Activated T-helper 1 cell treated with anti-CD3 and anti-CD28 coated beads, Interleukin-12 subunit alpha, Interleukin-12 subunit beta, Interleukin-2, Interleukin-4 antibody, amounts not matched to agents 30 ng/mL and 10 ng/mL and 1 ng/mL, durations not matched to agents 14 hours and 24 hours and 36 hours (primary cell): Measurements from ENCODE around the gene RASGRF2. TPM values are rescaled to one million over a fixed set of nuclear protein-coding genes. Genes with fewer than 3 reads are reported as not detected.
"Not testable (repeated sequence)": the region's sequence is repeated elsewhere in the genome, so short reads cannot be mapped to it uniquely, and the experiment has no call there.

ENCODE experiments used
- DNase-seq: peaks from one replicate; pipeline ENCODE4 v3.0.0; 2021; ENCODE audit warnings: low spot score
- H3K27ac Mint-ChIP-seq: one replicate; pipeline ENCODE4 v1.8.0; 2021; ENCODE audit warnings: mild to moderate bottlenecking, mixed read lengths
- H3K27me3 Mint-ChIP-seq: one replicate; pipeline ENCODE4 v1.8.0; 2022; ENCODE audit warnings: mild to moderate bottlenecking, moderate library complexity, mixed read lengths; ENCODE audit not compliant: insufficient read depth
- H3K36me3 Mint-ChIP-seq: one replicate; pipeline ENCODE4 v1.8.0; 2021; ENCODE audit warnings: low read depth, mixed read lengths
- H3K4me1 Mint-ChIP-seq: one replicate; pipeline ENCODE4 v1.8.0; 2021; ENCODE audit warnings: low read depth, mixed read lengths
- H3K4me3 Mint-ChIP-seq: one replicate; pipeline ENCODE4 v1.8.0; 2021; ENCODE audit warnings: mild to moderate bottlenecking, moderate library complexity, mixed read lengths
- H3K9me3 Mint-ChIP-seq: one replicate; pipeline ENCODE4 v1.8.0; 2021; ENCODE audit warnings: mixed read lengths
- intact Hi-C: fragments of 100-400 bp; cut with micrococcal nuclease; formaldehyde crosslinking; loops from one replicate; pipeline ENCODE4 v1.15.1; 2024
- total RNA-seq: library from RNA; stranded (reverse); gene quantifications from 2 replicates; pipeline ENCODE4 v1.2.3, GENCODE V29; 2022

Gene RASGRF2
- total RNA-seq, 1 donor from 2014 or later: 22.6 TPM

- no peak overlapping the region for H3K4me3 Mint-ChIP-seq
- DNase-seq: no peak
- H3K36me3 Mint-ChIP-seq: peaks cover 24% of the 10 kb centered on the region
- H3K27me3 Mint-ChIP-seq: no peaks in the 10 kb centered on the region
- H3K9me3 Mint-ChIP-seq: peaks cover 12% of the 10 kb centered on the region
- no peaks in the 10 kb centered on the region for H3K4me1 Mint-ChIP-seq
- intact Hi-C loops: no loop called here
- no peak overlapping the region for H3K27ac Mint-ChIP-seq
These were observed 120.8 kb downstream of the RASGRF2 start for GRCh38 chr5:81080809-81081460.

GRCh38 chr5:81081461-81081835 lies 121.3 kb downstream of the RASGRF2 start:
- DNase-seq: no peak
- no peak overlapping the region for H3K4me3 Mint-ChIP-seq
- no peaks in the 10 kb centered on the region for H3K27me3 Mint-ChIP-seq
- no peak overlapping the region for H3K27ac Mint-ChIP-seq
- H3K4me1 Mint-ChIP-seq: no peaks in the 10 kb centered on the region
- intact Hi-C loops: no loop called here
- H3K36me3 Mint-ChIP-seq: peaks cover 24% of the 10 kb centered on the region
- H3K9me3 Mint-ChIP-seq: peaks cover 12% of the 10 kb centered on the region

GRCh38 chr5:81086881-81087281 lies 126.7 kb downstream of the RASGRF2 start:
- H3K27me3 Mint-ChIP-seq: no peaks in the 10 kb centered on the region
- H3K4me3 Mint-ChIP-seq: no peak overlapping the region
- intact Hi-C loops: no loop called here
- H3K27ac Mint-ChIP-seq: no peak overlapping the region
- no peak for DNase-seq
- no peaks in the 10 kb centered on the region for H3K9me3 Mint-ChIP-seq
- H3K36me3 Mint-ChIP-seq: peaks cover 22% of the 10 kb centered on the region
- H3K4me1 Mint-ChIP-seq: no peaks in the 10 kb centered on the region

- intact Hi-C loops: no loop called here
- Mint-ChIP-seq H3K4me1 (peaks cover 1% of the 10 kb centered on the region), H3K9me3 (no peaks in the 10 kb centered on the region), H3K36me3 (peaks cover 17% of the 10 kb centered on the region), H3K27ac (no peak overlapping the region), H3K27me3 (no peaks in the 10 kb centered on the region), H3K4me3 (no peak overlapping the region)
- DNase-seq: no peak
These were observed 131.0 kb downstream of the RASGRF2 start for GRCh38 chr5:81091199-81091598.

GRCh38 chr5:81093536-81094196 lies 133.5 kb downstream of the RASGRF2 start:
- H3K27me3 Mint-ChIP-seq: no peaks in the 10 kb centered on the region
- H3K9me3 Mint-ChIP-seq: no peaks in the 10 kb centered on the region
- no peak overlapping the region for H3K4me3 Mint-ChIP-seq
- no peak for DNase-seq
- intact Hi-C loops: no loop called here
- peaks cover 4% of the 10 kb centered on the region for H3K4me1 Mint-ChIP-seq
- H3K27ac Mint-ChIP-seq: no peak overlapping the region
- peaks cover 13% of the 10 kb centered on the region for H3K36me3 Mint-ChIP-seq

GRCh38 chr5:81095835-81096234 lies 135.7 kb downstream of the RASGRF2 start:
- H3K9me3 Mint-ChIP-seq: no peaks in the 10 kb centered on the region
- DNase-seq: no peak
- H3K27me3 Mint-ChIP-seq: no peaks in the 10 kb centered on the region
- H3K27ac Mint-ChIP-seq: no peak overlapping the region
- intact Hi-C loops: no loop called here
- peaks cover 16% of the 10 kb centered on the region for H3K36me3 Mint-ChIP-seq
- H3K4me3 Mint-ChIP-seq: no peak overlapping the region
- H3K4me1 Mint-ChIP-seq: peaks cover 4% of the 10 kb centered on the region

GRCh38 chr5:81097713-81098112 lies 137.6 kb downstream of the RASGRF2 start:
- no peak overlapping the region for H3K4me3 Mint-ChIP-seq
- intact Hi-C loops: no loop called here
- no peaks in the 10 kb centered on the region for H3K27me3 Mint-ChIP-seq
- peaks cover 4% of the 10 kb centered on the region for H3K4me1 Mint-ChIP-seq
- H3K27ac Mint-ChIP-seq: no peak overlapping the region
- DNase-seq: no peak
- no peaks in the 10 kb centered on the region for H3K9me3 Mint-ChIP-seq
- H3K36me3 Mint-ChIP-seq: peaks cover 15% of the 10 kb centered on the region

- Mint-ChIP-seq H3K4me1 (peaks cover 32% of the 10 kb centered on the region), H3K9me3 (no peaks in the 10 kb centered on the region), H3K4me3 (peak overlapping the region; percentile 15), H3K27me3 (no peaks in the 10 kb centered on the region), H3K36me3 (peaks cover 5% of the 10 kb centered on the region), H3K27ac (no peak overlapping the region)
- intact Hi-C loops: loop anchor here (5.0 kb wide), 1 partner anchor 393 kb away; no protein-coding TSS in a partner anchor
- DNase-seq: no peak
These were observed 145.2 kb downstream of the RASGRF2 start for GRCh38 chr5:81105261-81105877.

GRCh38 chr5:81115261-81115660 lies 155.1 kb downstream of the RASGRF2 start:
- intact Hi-C loops: no loop called here
- H3K27ac Mint-ChIP-seq: no peak overlapping the region
- no peak overlapping the region for H3K4me3 Mint-ChIP-seq

GRCh38 chr5:81117566-81117965 lies 157.4 kb downstream of the RASGRF2 start:
- Mint-ChIP-seq H3K9me3 (no peaks in the 10 kb centered on the region), H3K4me1 (peaks cover 13% of the 10 kb centered on the region), H3K36me3 (peaks cover 38% of the 10 kb centered on the region), H3K27me3 (no peaks in the 10 kb centered on the region), H3K4me3 (no peak overlapping the region), H3K27ac (no peak overlapping the region)
- intact Hi-C loops: no loop called here
- DNase-seq: no peak

More at GRCh38 chr5:81115261-81115660, 155.1 kb downstream of the RASGRF2 start:
- Mint-ChIP-seq H3K4me1 (no peaks in the 10 kb centered on the region), H3K9me3 (no peaks in the 10 kb centered on the region), H3K27me3 (no peaks in the 10 kb centered on the region), H3K36me3 (peaks cover 31% of the 10 kb centered on the region)
- no peak for DNase-seq

GRCh38 chr5:81121273-81121672 lies 161.1 kb downstream of the RASGRF2 start:
- DNase-seq: no peak
- Mint-ChIP-seq H3K27ac (no peak overlapping the region), H3K27me3 (no peaks in the 10 kb centered on the region), H3K9me3 (no peaks in the 10 kb centered on the region), H3K36me3 (peaks cover 22% of the 10 kb centered on the region), H3K4me3 (no peak overlapping the region), H3K4me1 (peaks cover 15% of the 10 kb centered on the region)
- intact Hi-C loops: no loop called here

GRCh38 chr5:81121836-81122630 lies 161.9 kb downstream of the RASGRF2 start:
- Mint-ChIP-seq H3K4me3 (no peak overlapping the region), H3K27ac (no peak overlapping the region), H3K27me3 (no peaks in the 10 kb centered on the region), H3K36me3 (peaks cover 25% of the 10 kb centered on the region), H3K9me3 (no peaks in the 10 kb centered on the region), H3K4me1 (peaks cover 15% of the 10 kb centered on the region)
- intact Hi-C loops: no loop called here
- DNase-seq: no peak

GRCh38 chr5:81124689-81125088 lies 164.5 kb downstream of the RASGRF2 start:
- DNase-seq, H3K27ac Mint-ChIP-seq, H3K27me3 Mint-ChIP-seq, H3K9me3 Mint-ChIP-seq, H3K4me3 Mint-ChIP-seq, intact Hi-C loops: not testable (repeated sequence)
- Mint-ChIP-seq H3K4me1 (peaks cover 15% of the 10 kb centered on the region), H3K36me3 (peaks cover 18% of the 10 kb centered on the region)
